ENCODE results near the gene GSTCD.
A peak's percentile ranks its signal among the peaks of the same experiment; 100 is the strongest.

The GSTCD gene

GRCh38 chr4:105875233-105875632 is 166.6 kb downstream of the GSTCD start:
- no peaks in the 10 kb centered on the region for H3K9me3 ChIP-seq (ENCODE audit: control insufficient read depth, insufficient read depth, low read length)
- peaks cover 13% of the 10 kb centered on the region; the same call in 1 of the 2 replicates for H3K4me1 ChIP-seq (ENCODE audit: control insufficient read depth, insufficient read depth, low read length)
- no peak overlapping the region for H3K27ac ChIP-seq (ENCODE audit: low read depth, low read length)
- H3K4me3 ChIP-seq (ENCODE audit: low read depth, low read length) = no peak overlapping the region
- H3K9ac ChIP-seq (ENCODE audit: low read depth, low read length) = no peak overlapping the region
- H3K36me3 ChIP-seq (ENCODE audit: control insufficient read depth, insufficient read depth, low read length) = no peaks in the 10 kb centered on the region
- H3K27me3 ChIP-seq (ENCODE audit: control insufficient read depth, insufficient read depth, low read length) = no peaks in the 10 kb centered on the region

GRCh38 chr4:105878668-105879067 is 170.1 kb downstream of the GSTCD start:
- Histone ChIP-seq H3K4me1 (ENCODE audit: control insufficient read depth, insufficient read depth, low read length) (no peaks in the 10 kb centered on the region), H3K27ac (ENCODE audit: low read depth, low read length) (no peak overlapping the region), H3K36me3 (ENCODE audit: control insufficient read depth, insufficient read depth, low read length) (no peaks in the 10 kb centered on the region), H3K9me3 (ENCODE audit: control insufficient read depth, insufficient read depth, low read length) (no peaks in the 10 kb centered on the region), H3K27me3 (ENCODE audit: control insufficient read depth, insufficient read depth, low read length) (no peaks in the 10 kb centered on the region), H3K4me3 (ENCODE audit: low read depth, low read length) (no peak overlapping the region), H3K9ac (ENCODE audit: low read depth, low read length) (no peak overlapping the region)

- Histone ChIP-seq H3K27ac (ENCODE audit: low read depth, low read length) (no peak overlapping the region), H3K27me3 (ENCODE audit: control insufficient read depth, insufficient read depth, low read length) (0 out of 2 replicates have a peak, but pooled peaks cover 4% of the 10 kb centered on the region), H3K9ac (ENCODE audit: low read depth, low read length) (no peak overlapping the region), H3K9me3 (ENCODE audit: control insufficient read depth, insufficient read depth, low read length) (no peaks in the 10 kb centered on the region), H3K4me1 (ENCODE audit: control insufficient read depth, insufficient read depth, low read length) (no peaks in the 10 kb centered on the region), H3K4me3 (ENCODE audit: low read depth, low read length) (no peak overlapping the region), H3K36me3 (ENCODE audit: control insufficient read depth, insufficient read depth, low read length) (no peaks in the 10 kb centered on the region)
Observed at GRCh38 chr4:105887508-105887907, 178.9 kb downstream of the GSTCD start.

- peaks cover 71% of the 10 kb centered on the region for H3K27me3 ChIP-seq (ENCODE audit: control insufficient read depth, insufficient read depth, low read length)
- H3K27ac ChIP-seq (ENCODE audit: low read depth, low read length) = no peak within 1 kb of the TSS
- no peaks in the 10 kb centered on the region for H3K36me3 ChIP-seq (ENCODE audit: control insufficient read depth, insufficient read depth, low read length)
- H3K9ac ChIP-seq (ENCODE audit: low read depth, low read length) = no peak within 1 kb of the TSS; the same call in 1 of the 2 replicates
- H3K4me1 ChIP-seq (ENCODE audit: control insufficient read depth, insufficient read depth, low read length) = peaks cover 27% of the 10 kb centered on the region
- peak within 1 kb of the TSS; percentile 61 for H3K4me3 ChIP-seq (ENCODE audit: low read depth, low read length)
- H3K9me3 ChIP-seq (ENCODE audit: control insufficient read depth, insufficient read depth, low read length) = no peaks in the 10 kb centered on the region
Observed at GRCh38 chr4:105894660-105895582, 186.3 kb downstream of the GSTCD start, which contains the start of gene NPNT. NPNT (plus strand) TSS chr4:105895471; CDS start chr4:105895653, 182 bp downstream.

- H3K4me3 ChIP-seq (ENCODE audit: low read depth, low read length) = peak overlapping the region; percentile 61
- peaks cover 71% of the 10 kb centered on the region for H3K27me3 ChIP-seq (ENCODE audit: control insufficient read depth, insufficient read depth, low read length)
- no peak overlapping the region for H3K9ac ChIP-seq (ENCODE audit: low read depth, low read length)
- H3K9me3 ChIP-seq (ENCODE audit: control insufficient read depth, insufficient read depth, low read length) = no peaks in the 10 kb centered on the region
- H3K36me3 ChIP-seq (ENCODE audit: control insufficient read depth, insufficient read depth, low read length) = no peaks in the 10 kb centered on the region
- H3K4me1 ChIP-seq (ENCODE audit: control insufficient read depth, insufficient read depth, low read length) = peaks cover 27% of the 10 kb centered on the region
- H3K27ac ChIP-seq (ENCODE audit: low read depth, low read length) = no peak overlapping the region
Observed at GRCh38 chr4:105895583-105896460, 187.2 kb downstream of the GSTCD start.

- no peak overlapping the region for H3K9ac ChIP-seq (ENCODE audit: low read depth, low read length)
- H3K27me3 ChIP-seq (ENCODE audit: control insufficient read depth, insufficient read depth, low read length) = peaks cover 71% of the 10 kb centered on the region
- peaks cover 27% of the 10 kb centered on the region for H3K4me1 ChIP-seq (ENCODE audit: control insufficient read depth, insufficient read depth, low read length)
- H3K36me3 ChIP-seq (ENCODE audit: control insufficient read depth, insufficient read depth, low read length) = no peaks in the 10 kb centered on the region
- H3K27ac ChIP-seq (ENCODE audit: low read depth, low read length) = no peak overlapping the region
- H3K4me3 ChIP-seq (ENCODE audit: low read depth, low read length) = peak overlapping the region; percentile 61
- no peaks in the 10 kb centered on the region for H3K9me3 ChIP-seq (ENCODE audit: control insufficient read depth, insufficient read depth, low read length)
Observed at GRCh38 chr4:105896461-105896942, 187.9 kb downstream of the GSTCD start.

All from HUES48 (cell line).